Right atrium auricular region (tissue), 2 donors: ENCODE data around the gene UNC119B. TPM values are rescaled to one million over a fixed set of nuclear protein-coding genes. Genes with fewer than 3 reads are reported as not detected.
A peak's percentile ranks its signal among the peaks of the same experiment; 100 is the strongest.

Experiments
- DNase-seq: peaks from one replicate; pipeline ENCODE4 v3.0.0-alpha.2; 2019; ENCODE audit warnings: low spot score
- H3K27ac ChIP-seq, 2 donors: fragments of 200-600 bp; sonication (generic); 1 replicate in 1 of 2; 2 replicates in 1 of 2; pipeline ENCODE4 v1.5.1; 2016 to 2019
- H3K27me3 ChIP-seq, 2 donors: fragments of 200-600 bp; sonication (generic); one replicate each; pipeline versions ENCODE4 v1.5.1 to v1.6.0; 2017 to 2019
- H3K36me3 ChIP-seq: fragments of 200-600 bp; sonication (generic); one replicate; pipeline ENCODE4 v1.5.1; 2016
- H3K4me1 ChIP-seq, 2 donors: fragments of 200-600 bp; sonication (generic); one replicate each; pipeline versions ENCODE4 v1.5.1 to v1.6.0; 2017 to 2019
- H3K4me3 ChIP-seq, 2 donors: fragments of 200-600 bp; sonication (generic); 1 replicate in 1 of 2; 2 replicates in 1 of 2; pipeline ENCODE4 v1.5.1; 2017 to 2019; ENCODE audit warnings: mild to moderate bottlenecking in 1 of 2, moderate library complexity in 1 of 2
- H3K9me3 ChIP-seq, 2 donors: fragments of 200-600 bp; sonication (generic); one replicate each; pipeline ENCODE4 v1.5.1; 2019
- CTCF ChIP-seq, 2 donors: fragments of 200-600 bp; sonication (generic); IDR thresholded peaks; one replicate each; pipeline ENCODE4 v1.5.1; 2019; ENCODE audit warnings: antibody characterized with exemption in 2 of 2
- total RNA-seq, 2 donors: library from RNA; depleted of rRNA; stranded (reverse); fragments of >200 nt; gene quantifications; one replicate each; pipeline ENCODE4 v1.1.0, GENCODE V29; 2016

Gene UNC119B
- total RNA-seq, 2 donors from 2014 or later: 8.9 to 13.1 TPM

GRCh38 chr12:120757226-120757742, 47.0 kb downstream of the UNC119B start:
- H3K4me1 ChIP-seq: peaks cover 0 to 17% of the 10 kb centered on the region in 2 donors

GRCh38 chr12:120757949-120758348, 47.7 kb downstream of the UNC119B start:
- no peak for DNase-seq

More at GRCh38 chr12:120757226-120757742, 47.0 kb downstream of the UNC119B start:
- Histone ChIP-seq H3K27me3 (no peaks in the 10 kb centered on the region), H3K4me3 (no peak overlapping the region), H3K9me3 (no peaks in the 10 kb centered on the region), H3K27ac (no peak overlapping the region), H3K36me3 (no peaks in the 10 kb centered on the region)
- no peak for TF ChIP-seq CTCF (IDR thresholded peaks at IDR 0.05)
- DNase-seq: no peak

GRCh38 chr12:120758798-120759590, 48.7 kb downstream of the UNC119B start:
- H3K4me3 ChIP-seq: no peak overlapping the region
- no peak for DNase-seq
- H3K36me3 ChIP-seq: no peaks in the 10 kb centered on the region
- no peak overlapping the region for H3K27ac ChIP-seq
- H3K27me3 ChIP-seq: no peaks in the 10 kb centered on the region
- TF ChIP-seq CTCF (IDR thresholded peaks at IDR 0.05): no peak
- H3K9me3 ChIP-seq: no peaks in the 10 kb centered on the region
- peaks cover 0 to 19% of the 10 kb centered on the region in 2 donors for H3K4me1 ChIP-seq

More at GRCh38 chr12:120757949-120758348, 47.7 kb downstream of the UNC119B start:
- Histone ChIP-seq H3K4me3 (no peak overlapping the region), H3K27ac (no peak overlapping the region), H3K27me3 (no peaks in the 10 kb centered on the region), H3K4me1 (peaks cover 0 to 19% of the 10 kb centered on the region in 2 donors), H3K9me3 (no peaks in the 10 kb centered on the region), H3K36me3 (no peaks in the 10 kb centered on the region)
- TF ChIP-seq CTCF (IDR thresholded peaks at IDR 0.05): no peak

GRCh38 chr12:120759591-120760348, 49.5 kb downstream of the UNC119B start:
- TF ChIP-seq CTCF (IDR thresholded peaks at IDR 0.05): no peak
- H3K4me1 ChIP-seq: peaks cover 0 to 19% of the 10 kb centered on the region in 2 donors
- peaks cover 5% of the 10 kb centered on the region for H3K36me3 ChIP-seq
- no peak overlapping the region for H3K4me3 ChIP-seq
- DNase-seq: no peak
- H3K9me3 ChIP-seq: no peaks in the 10 kb centered on the region
- no peaks in the 10 kb centered on the region for H3K27me3 ChIP-seq
- peak overlapping the region; percentile 74 to 85 for H3K27ac ChIP-seq

GRCh38 chr12:120760349-120761254, 50.3 kb downstream of the UNC119B start:
- Histone ChIP-seq H3K4me3 (no peak overlapping the region), H3K27me3 (no peaks in the 10 kb centered on the region), H3K27ac (peak overlapping the region; percentile 74 to 85), H3K36me3 (peaks cover 13% of the 10 kb centered on the region), H3K9me3 (no peaks in the 10 kb centered on the region), H3K4me1 (peaks cover 0 to 19% of the 10 kb centered on the region in 2 donors)
- DNase-seq: no peak
- TF ChIP-seq CTCF (IDR thresholded peaks at IDR 0.05): no peak
